Lung (tissue), 12 donors: ENCODE results near the gene ZNF805. TPM values are rescaled to one million over a fixed set of nuclear protein-coding genes. Genes with fewer than 3 reads are reported as not detected.
"Not testable (repeated sequence)": the region's sequence is repeated elsewhere in the genome, so short reads cannot be mapped to it uniquely, and the experiment has no call there.

Experiments
- ATAC-seq: fragments of 200-7000 bp; cut with Tn5 transposase; one replicate; pipeline ENCODE4 v1.9.1; 2020; ENCODE audit warnings: moderate number of reproducible peaks; ENCODE audit not compliant: insufficient read depth, low FRiP score
- DNase-seq, 3 donors: peaks; one replicate each; pipeline ENCODE4 v3.0.0-alpha.2; 2013 to 2017
- H3K27ac ChIP-seq, 2 donors: one replicate each; pipeline ENCODE4 v1.5.1; 2013; ENCODE audit warnings: mild to moderate bottlenecking in 2 of 2, moderate library complexity in 2 of 2, control low read depth in 1 of 2, inconsistent platforms in 1 of 2, low read depth in 1 of 2, low read length in 1 of 2
- H3K27me3 ChIP-seq, 3 donors: one replicate each; pipeline ENCODE4 v1.5.1; 2013; ENCODE audit warnings: low read length in 2 of 3; ENCODE audit not compliant: control insufficient read depth in 3 of 3, insufficient read depth in 3 of 3
- H3K36me3 ChIP-seq, 4 donors: one replicate each; pipeline ENCODE4 v1.5.1; 2013; ENCODE audit warnings: low read length in 4 of 4, mild to moderate bottlenecking in 1 of 4, moderate library complexity in 1 of 4; ENCODE audit not compliant: control insufficient read depth in 4 of 4, insufficient read depth in 4 of 4
- H3K4me1 ChIP-seq, 5 donors: one replicate each; pipeline ENCODE4 v1.5.1; 2013; ENCODE audit warnings: low read length in 5 of 5, mild to moderate bottlenecking in 2 of 5, moderate library complexity in 1 of 5; ENCODE audit not compliant: control insufficient read depth in 5 of 5, insufficient read depth in 5 of 5
- H3K4me3 ChIP-seq: one replicate; pipeline ENCODE4 v1.5.1; 2013; ENCODE audit warnings: mild to moderate bottlenecking, control low read depth, moderate library complexity
- H3K9ac ChIP-seq, 2 donors: one replicate each; pipeline ENCODE4 v1.5.1; 2013; ENCODE audit warnings: low read length in 2 of 2, control low read depth in 1 of 2; ENCODE audit not compliant: insufficient read depth in 1 of 2
- H3K9me3 ChIP-seq, 4 donors: one replicate each; pipeline ENCODE4 v1.5.1; 2013; ENCODE audit warnings: low read length in 3 of 4, mild to moderate bottlenecking in 1 of 4, moderate library complexity in 1 of 4; ENCODE audit not compliant: control insufficient read depth in 4 of 4, insufficient read depth in 3 of 4
- WGBS, 2 donors: extraction: QIAGEN DNeasy Blood & Tissue Kit; methylation state at CpG; one replicate each; pipeline ENCODE4 v1.1.7; 2013; 5-methylcytosine and 5-hydroxymethylcytosine counted together
- polyA plus RNA-seq, 2 donors: library from polyadenylated mRNA; stranded (reverse); fragments of 200-250 nt; gene quantifications; one replicate each; pipeline ENCODE4 v1.2.1, GENCODE V29; 2013
- total RNA-seq, 2 donors: library from RNA; depleted of rRNA in 1 of 2; stranded (reverse); fragments of >200 nt in 1 of 2; gene quantifications; one replicate each; pipeline ENCODE4 v1.2.1, GENCODE V29; 2014 to 2021
- TF ChIP-seq, protein P1 (sequence below): IDR thresholded peaks from 2 replicates; pipeline ENCODE4 v1.5.1; 2012; ENCODE audit warnings: mild to moderate bottlenecking; ENCODE audit errors: control extremely low read depth, extremely low read depth
- donor health status: control.
- donor health status: control.
- donor health status: Bipolar disorder and iron deficiency.
- donor health status: healthy.
- donor health status: DM: yes; HTN: yes; CAD: no.

The ZNF805 gene
- total and polyA plus RNA-seq, 4 donors, result 0.65 to 29.0 (median 7.8) TPM

DNA sequence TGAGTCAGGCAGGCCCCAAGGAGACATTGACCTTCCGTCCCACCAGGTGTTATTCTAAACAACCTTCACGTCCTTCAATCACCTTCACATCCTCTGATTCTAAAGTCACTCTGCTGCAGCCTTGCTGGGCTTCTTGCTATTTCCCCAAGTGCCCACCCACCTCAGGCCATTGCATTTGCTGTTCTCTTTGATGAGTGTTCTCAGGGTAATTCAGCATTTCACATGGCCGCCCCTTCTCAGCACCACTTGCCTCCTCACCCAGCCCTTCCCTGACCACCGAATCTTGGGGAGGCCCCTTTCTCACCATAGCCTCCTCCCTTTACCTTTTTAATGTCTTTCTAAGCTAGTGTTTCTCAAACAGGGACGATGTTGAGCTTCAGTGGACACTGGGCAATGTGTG is 4.6 kb downstream of the ZNF805 start:
- peaks cover 21 to 39% (median 26%) of the 10 kb centered on the region in 4 donors for H3K36me3 ChIP-seq
- H3K9me3 ChIP-seq, result peaks cover 0 to 24% (median 0%) of the 10 kb centered on the region in 4 donors
- no peak for DNase-seq

DNA sequence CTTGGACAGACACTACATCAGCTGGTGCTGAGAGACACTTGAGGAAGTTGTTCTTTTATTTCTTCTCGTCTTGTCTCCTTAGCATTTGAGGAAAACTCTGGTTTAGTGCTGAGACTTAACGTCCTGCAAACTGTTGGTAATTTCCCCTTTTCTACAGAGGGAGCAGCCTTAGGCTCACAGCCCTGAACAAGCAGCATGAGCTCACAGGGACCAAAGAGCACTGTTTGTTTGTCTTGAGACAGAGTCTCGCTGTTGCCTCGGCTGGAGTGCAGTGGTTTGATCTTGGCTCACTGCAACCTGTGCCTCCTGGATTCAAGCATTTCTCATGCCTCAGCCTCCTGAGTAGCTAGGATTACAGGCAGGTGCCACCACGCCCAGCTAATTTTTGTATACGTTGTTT is 5.5 kb downstream of the ZNF805 start:
- Histone ChIP-seq H3K9me3 (peaks cover 0 to 25% (median 0%) of the 10 kb centered on the region in 4 donors), H3K27ac (no peak overlapping the region), H3K4me1 (peaks cover 9 to 14% (median 11%) of the 10 kb centered on the region in 5 donors), H3K36me3 (peaks cover 24 to 42% (median 26%) of the 10 kb centered on the region in 4 donors), H3K9ac (no peak overlapping the region), H3K27me3 (no peaks in the 10 kb centered on the region), H3K4me3 (no peak overlapping the region)
- 88% methylated on average over 6 of the region's 6 CpGs for WGBS, 2 donors
- DNase-seq (no peak), ATAC-seq (no peak)
- TF ChIP-seq, protein P1, sequence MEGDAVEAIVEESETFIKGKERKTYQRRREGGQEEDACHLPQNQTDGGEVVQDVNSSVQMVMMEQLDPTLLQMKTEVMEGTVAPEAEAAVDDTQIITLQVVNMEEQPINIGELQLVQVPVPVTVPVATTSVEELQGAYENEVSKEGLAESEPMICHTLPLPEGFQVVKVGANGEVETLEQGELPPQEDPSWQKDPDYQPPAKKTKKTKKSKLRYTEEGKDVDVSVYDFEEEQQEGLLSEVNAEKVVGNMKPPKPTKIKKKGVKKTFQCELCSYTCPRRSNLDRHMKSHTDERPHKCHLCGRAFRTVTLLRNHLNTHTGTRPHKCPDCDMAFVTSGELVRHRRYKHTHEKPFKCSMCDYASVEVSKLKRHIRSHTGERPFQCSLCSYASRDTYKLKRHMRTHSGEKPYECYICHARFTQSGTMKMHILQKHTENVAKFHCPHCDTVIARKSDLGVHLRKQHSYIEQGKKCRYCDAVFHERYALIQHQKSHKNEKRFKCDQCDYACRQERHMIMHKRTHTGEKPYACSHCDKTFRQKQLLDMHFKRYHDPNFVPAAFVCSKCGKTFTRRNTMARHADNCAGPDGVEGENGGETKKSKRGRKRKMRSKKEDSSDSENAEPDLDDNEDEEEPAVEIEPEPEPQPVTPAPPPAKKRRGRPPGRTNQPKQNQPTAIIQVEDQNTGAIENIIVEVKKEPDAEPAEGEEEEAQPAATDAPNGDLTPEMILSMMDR, result no peak

More for the DNA sequence above, 4.6 kb downstream of the ZNF805 start:
- Histone ChIP-seq H3K9ac (no peak overlapping the region), H3K4me3 (no peak overlapping the region), H3K27me3 (no peaks in the 10 kb centered on the region), H3K4me1 (peaks cover 9 to 15% (median 11%) of the 10 kb centered on the region in 5 donors), H3K27ac (no peak overlapping the region)
- 89 to 93% methylated on average over 5 of the region's 5 CpGs for WGBS, 2 donors
- ATAC-seq, result no peak
- TF ChIP-seq, protein P1, result no peak

DNA sequence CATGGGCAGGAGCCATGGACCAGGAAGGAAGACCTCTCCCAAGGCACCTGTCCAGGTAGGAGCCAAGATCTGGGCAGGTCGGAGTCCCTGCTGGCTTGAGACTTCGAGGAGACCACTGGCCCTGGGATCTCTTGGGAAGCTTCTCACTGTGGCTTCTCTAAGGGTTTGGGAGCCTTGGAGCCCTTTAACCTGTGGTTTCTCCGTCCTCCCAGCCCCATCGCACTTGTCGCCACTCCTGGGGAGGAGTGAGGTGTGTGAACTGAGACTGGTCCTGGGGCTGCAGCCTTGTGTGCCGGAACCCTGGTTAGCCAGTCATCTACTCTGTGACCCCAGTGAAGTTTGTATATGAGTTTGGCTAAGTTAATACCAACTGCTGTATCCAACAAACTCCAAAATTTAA is 8.2 kb downstream of the ZNF805 start:
- Histone ChIP-seq H3K4me3 (no peak overlapping the region), H3K9me3 (peaks cover 0 to 39% (median 0%) of the 10 kb centered on the region in 4 donors), H3K4me1 (peaks cover 0 to 3% (median 0%) of the 10 kb centered on the region in 5 donors), H3K36me3 (peaks cover 28 to 55% (median 41%) of the 10 kb centered on the region in 4 donors), H3K27ac (no peak overlapping the region), H3K9ac (no peak overlapping the region), H3K27me3 (no peaks in the 10 kb centered on the region)
- DNase-seq (no peak), ATAC-seq (no peak)
- WGBS, 2 donors, result 89 to 97% methylated on average over 6 of the region's 6 CpGs
- TF ChIP-seq, protein P1, result no peak

- H3K4me3 ChIP-seq, result no peak overlapping the region
- peaks cover 0 to 3% (median 0%) of the 10 kb centered on the region in 5 donors for H3K4me1 ChIP-seq
- DNase-seq, result no peak
- ATAC-seq, result no peak
- no peaks in the 10 kb centered on the region for H3K27me3 ChIP-seq
- no peak overlapping the region for H3K9ac ChIP-seq
- no peak overlapping the region for H3K27ac ChIP-seq
- TF ChIP-seq, protein P1, result no peak
- H3K9me3 ChIP-seq, result peaks cover 0 to 44% (median 0%) of the 10 kb centered on the region in 4 donors
- peaks cover 28 to 58% (median 45%) of the 10 kb centered on the region in 4 donors for H3K36me3 ChIP-seq
- 59 to 88% methylated on average over 1 of the region's 1 CpG for WGBS, 2 donors
Measured at GRCh38 chr19:57249329-57249728, 8.9 kb downstream of the ZNF805 start.

DNA sequence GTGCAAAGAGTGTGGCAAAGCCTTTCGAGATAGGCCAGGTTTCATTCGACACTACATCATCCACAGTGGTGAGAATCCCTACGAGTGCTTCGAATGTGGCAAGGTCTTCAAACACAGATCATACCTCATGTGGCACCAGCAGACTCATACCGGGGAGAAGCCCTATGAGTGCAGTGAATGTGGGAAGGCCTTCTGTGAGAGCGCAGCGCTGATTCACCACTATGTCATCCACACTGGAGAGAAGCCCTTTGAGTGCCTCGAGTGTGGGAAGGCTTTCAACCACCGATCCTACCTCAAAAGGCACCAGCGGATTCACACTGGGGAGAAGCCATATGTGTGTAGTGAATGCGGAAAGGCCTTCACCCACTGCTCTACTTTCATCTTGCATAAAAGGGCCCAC is 13.3 kb downstream of the ZNF805 start:
- peaks cover 0 to 26% (median 0%) of the 10 kb centered on the region in 4 donors for H3K9me3 ChIP-seq
- not testable (repeated sequence) for DNase-seq, ATAC-seq, H3K4me1 ChIP-seq, H3K27me3 ChIP-seq, H3K4me3 ChIP-seq, H3K9ac ChIP-seq, H3K27ac ChIP-seq
- peaks cover 12 to 35% (median 31%) of the 10 kb centered on the region in 4 donors for H3K36me3 ChIP-seq
- WGBS, 2 donors, result 94 to 96% methylated on average over 11 of the region's 11 CpGs
